HFF-Myc (cell line): ENCODE results near the gene CSAD.
"Not testable (repeated sequence)": the region's sequence is repeated elsewhere in the genome, so short reads cannot be mapped to it uniquely, and the experiment has no call there.

Experiments used
- DNase-seq: peaks from one replicate; pipeline ENCODE4 v3.0.0-alpha.2; 2011; ENCODE audit warnings: low read depth; ENCODE audit errors: extremely low read depth
- H3K4me3 ChIP-seq: replicated peaks from 2 replicates; pipeline ENCODE4 v1.5.1; 2011; ENCODE audit warnings: low read depth, mild to moderate bottlenecking, control low read depth, low read length
- CTCF ChIP-seq: IDR thresholded peaks from 2 replicates; pipeline ENCODE4 v1.5.1; 2012; ENCODE audit warnings: mild to moderate bottlenecking, low read depth, low read length, control low read depth; ENCODE audit errors: missing control alignments

CSAD gene

GRCh38 chr12:53172352-53172751 is 8.4 kb downstream of the CSAD start:
- H3K4me3 ChIP-seq, result no peak overlapping the region
- DNase-seq, result no peak
- no peak for TF ChIP-seq CTCF

- no peak overlapping the region for H3K4me3 ChIP-seq
- TF ChIP-seq CTCF, result no peak
- DNase-seq, result no peak
Measured at GRCh38 chr12:53171725-53172329, 8.9 kb downstream of the CSAD start.

DNA sequence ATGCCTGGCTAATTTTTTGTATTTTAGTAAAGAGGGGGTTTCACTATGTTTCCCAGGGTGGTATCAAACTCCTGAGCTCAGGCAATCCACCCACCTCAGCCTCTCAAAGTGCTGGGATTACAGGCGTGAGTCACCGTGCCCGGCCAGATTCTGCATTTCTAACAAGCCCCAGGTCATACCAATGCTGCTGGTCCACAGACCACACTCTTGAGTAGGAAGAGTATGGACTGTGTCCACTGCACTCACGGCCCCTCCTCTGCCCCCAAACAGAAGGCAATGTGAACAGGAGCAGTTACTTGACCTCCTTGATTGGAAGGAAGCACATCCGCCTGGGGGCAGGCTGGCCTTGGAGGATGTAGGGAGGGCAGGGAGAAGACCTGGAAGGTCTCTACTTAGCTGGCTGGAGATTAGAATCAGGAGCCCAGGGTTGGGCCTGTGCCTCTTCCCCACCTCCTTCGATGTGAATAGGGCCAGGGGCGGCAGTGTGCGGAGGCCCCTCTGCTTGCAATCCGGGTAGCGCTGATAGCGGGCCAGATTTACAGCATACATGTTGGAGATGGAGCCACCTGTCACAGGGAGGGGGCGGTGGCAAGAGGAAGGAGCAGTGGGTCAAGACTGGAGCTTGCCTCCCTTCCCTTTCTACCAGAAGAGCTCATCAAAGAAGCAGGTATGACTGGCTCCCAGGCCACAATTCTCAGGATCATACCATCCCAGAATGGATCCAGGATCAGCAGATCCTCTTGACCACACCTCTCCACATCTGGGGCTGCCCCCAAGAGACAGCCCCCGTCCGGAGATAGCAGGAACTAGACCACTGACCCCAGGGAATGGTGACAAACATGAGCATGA is 9.6 kb downstream of the CSAD start:
- no peak for DNase-seq
- no peak overlapping the region for H3K4me3 ChIP-seq
- TF ChIP-seq CTCF, result no peak

DNA sequence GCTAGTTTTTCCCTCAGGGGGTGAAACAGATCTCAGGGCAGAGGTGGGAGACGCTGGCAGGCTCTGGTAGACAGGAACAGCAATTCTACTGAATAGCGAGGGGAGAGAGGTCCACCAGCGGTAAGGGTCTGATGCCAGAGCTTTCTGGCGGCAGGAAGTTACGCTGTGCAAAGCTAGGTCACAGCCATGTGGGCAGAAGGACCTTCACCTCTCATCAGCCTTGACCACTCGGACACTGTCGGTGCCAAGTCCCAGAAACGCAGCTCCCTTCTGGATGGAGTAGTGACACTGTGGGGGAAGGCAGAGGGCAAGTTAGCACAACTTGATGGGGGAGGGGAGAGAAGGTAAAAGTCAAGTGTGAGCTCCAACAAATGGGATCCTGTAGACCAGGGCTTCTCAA is 10.5 kb downstream of the CSAD start:
- H3K4me3 ChIP-seq, result no peak overlapping the region
- no peak for TF ChIP-seq CTCF
- no peak for DNase-seq

- no peak for TF ChIP-seq CTCF
- DNase-seq, result no peak
- no peak overlapping the region for H3K4me3 ChIP-seq
Measured at GRCh38 chr12:53169644-53170043, 11.1 kb downstream of the CSAD start.

GRCh38 chr12:53166837-53167236 is 13.9 kb downstream of the CSAD start:
- H3K4me3 ChIP-seq, result no peak overlapping the region
- TF ChIP-seq CTCF, result no peak
- DNase-seq, result no peak

DNA sequence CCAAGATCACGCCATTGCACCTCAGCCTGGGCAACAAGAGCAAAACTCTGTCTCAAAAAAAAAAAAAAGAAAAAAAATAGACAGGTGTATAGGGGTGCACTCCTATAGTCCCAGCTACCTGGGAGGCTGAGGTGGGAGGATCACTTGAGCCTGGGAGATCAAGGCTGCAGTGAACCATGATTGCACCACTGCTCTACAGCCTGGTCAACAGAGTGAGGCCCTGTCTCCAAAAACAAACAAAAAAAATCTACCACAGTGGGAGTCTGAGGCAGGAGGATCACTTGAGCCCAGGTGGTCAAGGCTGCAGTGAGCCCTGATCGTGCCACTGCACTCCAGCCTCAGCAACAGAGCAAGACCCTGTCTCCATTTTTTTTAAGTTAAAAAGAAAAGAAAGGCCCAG is 17.7 kb downstream of the CSAD start:
- H3K4me3 ChIP-seq, DNase-seq: not testable (repeated sequence)
